K562 (cell line): ENCODE data around the gene MSTO1. TPM values are rescaled to one million over a fixed set of nuclear protein-coding genes. Genes with fewer than 3 reads are reported as not detected.
A peak's percentile ranks its signal among the peaks of the same experiment; 100 is the strongest.

Experiments used
- ATAC-seq: fragments of 200-7000 bp; cut with Tn5 transposase; 3 replicates; pipeline ENCODE4 v1.9.1; 2020; ENCODE audit warnings: moderate library complexity
- BruUV-seq: library from RNA; stranded (reverse); fragments of 400-500 nt; replicated peaks from 2 replicates; lab custom pipeline; 2021; lab: Mats Ljungman, UMichigan
- CTCF ChIA-PET: fragments of 300-600 bp; formaldehyde crosslinking; extraction: SDS; loops from one replicate; lab custom pipeline; 2021; ENCODE audit warnings: low intra/inter-chr PET ratio; lab: Yijun Ruan, JAX
- POLR2A ChIA-PET: fragments of 300-600, 350-650 bp; sonication (Branson Sonifier 250); formaldehyde crosslinking; extraction: SDS; loops from one replicate; lab custom pipeline; 2021; ENCODE audit warnings: antibody characterized with exemption, inconsistent platforms; lab: Yijun Ruan, JAX
- DNase-seq, 4 experiments: peaks; one replicate each; pipeline versions ENCODE4 v3.0.0 to v3.0.0-alpha.2; 2011 to 2018; ENCODE audit warnings: low spot score in 3 of 4, mixed read lengths in 3 of 4; ENCODE audit errors: extremely low read depth in 1 of 4
- FAIRE-seq: peaks from 2 replicates; lab custom pipeline; 2011; peaks lifted over from hg19 to GRCh38; lab: Jason Lieb, UNC
- H2AFZ ChIP-seq: 2 replicates; pipeline ENCODE4 v1.6.0; 2011; ENCODE audit warnings: low read depth, low read length, control low read depth, inconsistent platforms
- H3K27ac ChIP-seq: fragments of 200-600 bp; 3 replicates; pipeline ENCODE4 v1.8.0; 2011; ENCODE audit warnings: low read depth, mild to moderate bottlenecking, control low read depth, inconsistent platforms, low read length, moderate library complexity, mixed read lengths; ENCODE audit errors: extremely low read depth
- H3K27me3 ChIP-seq, 2 experiments: fragments of 300-600 bp in 1 of 2; 2 replicates in 1 of 2; 3 replicates in 1 of 2; pipeline versions ENCODE4 v1.6.0 to v1.8.0; 2011; ENCODE audit warnings: inconsistent platforms in 2 of 2, low read length in 2 of 2, mild to moderate bottlenecking in 1 of 2, mixed read lengths in 1 of 2, moderate library complexity in 1 of 2; ENCODE audit not compliant: control insufficient read depth in 2 of 2, insufficient read depth in 2 of 2
- H3K36me3 ChIP-seq: fragments of 300-600 bp; 3 replicates; pipeline ENCODE4 v1.8.0; 2011; ENCODE audit warnings: mild to moderate bottlenecking, low read length, inconsistent platforms; ENCODE audit not compliant: control insufficient read depth, insufficient read depth
- H3K4me1 ChIP-seq, 2 experiments: fragments of 200-600 bp in 1 of 2; replicated peaks in 1 of 2; 2 replicates in 1 of 2; 3 replicates in 1 of 2; pipeline versions ENCODE4 v1.5.1 to v1.8.0; 2011; ENCODE audit warnings: inconsistent platforms in 2 of 2, low read length in 2 of 2, mild to moderate bottlenecking in 1 of 2, mixed read lengths in 1 of 2, moderate library complexity in 1 of 2; ENCODE audit not compliant: control insufficient read depth in 2 of 2, insufficient read depth in 2 of 2
- H3K4me2 ChIP-seq: 2 replicates; pipeline ENCODE4 v1.6.1; 2011; ENCODE audit warnings: low read length, control low read depth, inconsistent platforms, mixed read lengths; ENCODE audit not compliant: insufficient read depth
- H3K4me3 ChIP-seq: fragments of 200-600 bp; sonication (generic), shearing (Covaris generic); 2 replicates; pipeline ENCODE4 v1.5.1; 2016; ENCODE audit warnings: control low read depth, inconsistent platforms
- H3K79me2 ChIP-seq: fragments of 200-600 bp; 3 replicates; pipeline ENCODE4 v1.8.0; 2011; ENCODE audit warnings: low read length, inconsistent platforms; ENCODE audit not compliant: control insufficient read depth, insufficient read depth
- H3K9ac ChIP-seq, 2 experiments: 2 replicates each; pipeline versions ENCODE4 v1.6.0 to v1.6.1; 2011; ENCODE audit warnings: low read depth in 2 of 2, low read length in 2 of 2, control low read depth in 1 of 2, inconsistent platforms in 1 of 2, mild to moderate bottlenecking in 1 of 2, mixed read lengths in 1 of 2; ENCODE audit not compliant: insufficient read depth in 1 of 2
- H3K9me1 ChIP-seq: one replicate; pipeline ENCODE4 v1.6.0; 2011; ENCODE audit warnings: inconsistent platforms, mild to moderate bottlenecking, low read length, moderate library complexity; ENCODE audit not compliant: control insufficient read depth, insufficient read depth
- H3K9me3 ChIP-seq: replicated peaks from 2 replicates; pipeline ENCODE4 v1.5.1; 2011; ENCODE audit warnings: low read depth, low read length, inconsistent platforms; ENCODE audit not compliant: control insufficient read depth, insufficient read depth
- H4K20me1 ChIP-seq: replicated peaks from 2 replicates; pipeline ENCODE4 v1.6.1; 2011; ENCODE audit warnings: low read length, inconsistent platforms, mixed read lengths; ENCODE audit not compliant: control insufficient read depth, insufficient read depth
- ARID3A ChIP-seq: IDR thresholded peaks from 2 replicates; pipeline ENCODE4 v1.6.1; 2012; ENCODE audit warnings: low read depth, low read length, improper control_type of control experiment, borderline replicate concordance
- C11orf30 ChIP-seq: fragments of 450-650 bp; IDR thresholded peaks from 2 replicates; pipeline ENCODE4 v1.6.1; 2016; ENCODE audit warnings: low read depth, mild to moderate bottlenecking
- CBX1 ChIP-seq: sonication (generic); IDR thresholded peaks from 2 replicates; pipeline ENCODE4 v1.6.1; 2016; ENCODE audit warnings: antibody characterized with exemption, low read depth, mild to moderate bottlenecking
- CBX3 ChIP-seq, 2 experiments: IDR thresholded peaks; 1 replicate in 1 of 2; 2 replicates in 1 of 2; pipeline ENCODE4 v1.6.1; 2012; ENCODE audit warnings: inconsistent platforms in 2 of 2, low read length in 2 of 2, borderline replicate concordance in 1 of 2, control low read depth in 1 of 2
- CXXC5 ChIP-seq: fragments of 250-450 bp; sonication (Bioruptor Pico); IDR thresholded peaks from 2 replicates; pipeline ENCODE4 v1.8.0; 2022; ENCODE audit warnings: inconsistent platforms, mild to moderate bottlenecking, moderate library complexity
- DNMT1 ChIP-seq: fragments of 450-650 bp; IDR thresholded peaks from 2 replicates; pipeline ENCODE4 v1.6.1; 2016; ENCODE audit warnings: antibody characterized with exemption, mild to moderate bottlenecking
- ELK1 ChIP-seq: sonication (generic); formaldehyde crosslinking; IDR thresholded peaks from 2 replicates; pipeline ENCODE4 v1.8.1; 2022; ENCODE audit warnings: missing genetic modification reagents
- ETV5 ChIP-seq: sonication (generic); formaldehyde crosslinking; IDR thresholded peaks from 2 replicates; pipeline ENCODE4 v1.4.0; 2020; ENCODE audit warnings: low read depth, mild to moderate bottlenecking, missing genetic modification reagents
- JUN ChIP-seq, 2 experiments: sonication (generic) in 1 of 2; formaldehyde crosslinking in 1 of 2; IDR thresholded peaks; 2 replicates each; pipeline versions ENCODE4 v1.6.1 to v1.8.0; 2012 to 2022; ENCODE audit warnings: borderline replicate concordance in 2 of 2, mild to moderate bottlenecking in 2 of 2, improper control_type of control experiment in 1 of 2, low read depth in 1 of 2, low read length in 1 of 2, missing genetic modification reagents in 1 of 2
- KDM1A ChIP-seq, 2 experiments: fragments of 450-650 bp; IDR thresholded peaks; 2 replicates each; pipeline ENCODE4 v1.6.1; 2016; ENCODE audit warnings: mild to moderate bottlenecking in 2 of 2
- KLF13 ChIP-seq: fragments of 450-650 bp; IDR thresholded peaks from 2 replicates; pipeline ENCODE4 v1.6.1; 2016; ENCODE audit warnings: missing genetic modification characterization, low read depth, mild to moderate bottlenecking, missing compliant biosample characterization, moderate library complexity, borderline replicate concordance
- L3MBTL2 ChIP-seq: fragments of 450-650 bp; IDR thresholded peaks from 2 replicates; pipeline ENCODE4 v1.6.1; 2016; ENCODE audit warnings: mild to moderate bottlenecking, moderate library complexity
- TEAD2 ChIP-seq: fragments of 450-650 bp; IDR thresholded peaks from 2 replicates; pipeline ENCODE4 v1.6.1; 2016; ENCODE audit warnings: missing genetic modification characterization, control low read depth, missing compliant biosample characterization
- THAP7 ChIP-seq: fragments of 250-450 bp; sonication (Bioruptor Pico); IDR thresholded peaks from 2 replicates; pipeline ENCODE4 v1.5.0; 2021
- TSHZ1 ChIP-seq: fragments of 250-450 bp; sonication (Bioruptor Pico); IDR thresholded peaks from 2 replicates; pipeline ENCODE4 v1.4.0; 2020; ENCODE audit warnings: mild to moderate bottlenecking, moderate library complexity
- ZNF174 ChIP-seq: fragments of 250-450 bp; sonication (Bioruptor Pico); IDR thresholded peaks from 2 replicates; pipeline ENCODE4 v1.4.0; 2020; ENCODE audit warnings: mild to moderate bottlenecking
- ZNF24 ChIP-seq: fragments of 450-650 bp; IDR thresholded peaks from 2 replicates; pipeline ENCODE4 v1.6.1; 2016
- WGBS: fragments of 100-300 bp; shearing (Covaris generic); methylation state at CpG from one replicate; pipeline ENCODE4 v1.1.6; 2016; ENCODE audit warnings: low coverage, mixed read lengths; ENCODE audit not compliant: insufficient coverage; ENCODE audit errors: missing lambda C conversion rate; 5-methylcytosine and 5-hydroxymethylcytosine counted together
- in situ Hi-C: fragments of 300-500 bp; cut with MboI; formaldehyde crosslinking; loops from 4 replicates; pipeline ENCODE4 v1.15.0; 2018; ENCODE audit warnings: inconsistent platforms, mixed read lengths
- intact Hi-C: fragments of 100-400 bp; cut with micrococcal nuclease; formaldehyde crosslinking; loops from 2 replicates; pipeline ENCODE4 v1.14.2; 2022
- polyA plus RNA-seq, 8 experiments: library from polyadenylated mRNA; depleted of rRNA in 4 of 8; stranded (reverse) in 5 of 8; unstranded in 3 of 8; fragments of >200 nt; fragmentation: Nextera tagmentation in 2 of 8; fragmentation: Illumina TruSeq in 1 of 8; extraction: Ambion mirVana in 2 of 8; extraction: Trizol in 1 of 8; gene quantifications; 2 replicates each; pipeline versions ENCODE4 v1.2.1 to v1.2.3, GENCODE V29; 2011 to 2014; ENCODE audit warnings: inconsistent platforms in 1 of 8, missing spikeins in 1 of 8
- total RNA-seq, 7 experiments: library from RNA; depleted of rRNA in 6 of 7; stranded (reverse); fragments of >200 nt in 6 of 7; fragmentation: Illumina TruSeq in 2 of 7; extraction: Trizol in 2 of 7; gene quantifications; 2 replicates each; pipeline versions ENCODE4 v1.2.1 to v1.2.3, GENCODE V29; 2011 to 2021; ENCODE audit warnings: low replicate concordance in 1 of 7

The MSTO1 gene
- total and polyA plus RNA-seq, 9 of the 15 experiments (the other 6 are each of a cell fraction or from before 2014, with no cell fraction given): 18.8 to 71.1 (median 47.3) TPM

GRCh38 chr1:155574077-155574476, 35.9 kb upstream of the MSTO1 start:
- WGBS: 77% methylated on average over 3 of the region's 3 CpGs
- Histone ChIP-seq H3K4me3 (no peak overlapping the region), H3K36me3 (peaks cover 22% of the 10 kb centered on the region), H3K9me3 (no peaks in the 10 kb centered on the region), H3K9ac (no peak overlapping the region), H4K20me1 (no peaks in the 10 kb centered on the region; the same call in 1 of the 2 replicates), H3K27ac (no peak overlapping the region), H2AFZ (no peak overlapping the region), H3K27me3 (no peaks in the 10 kb centered on the region), H3K9me1 (no peaks in the 10 kb centered on the region), H3K4me1 (peaks cover 0 to 12% of the 10 kb centered on the region in 2 experiments; a peak in 2 of 5 replicates), H3K4me2 (no peak overlapping the region), H3K79me2 (peaks cover 27% of the 10 kb centered on the region)
- in situ Hi-C loops: no loop called here
- ChIA-PET POLR2A (interaction anchor here (1.5 kb wide), 1 partner anchor 10 kb away, joined by 15 read pairs; no protein-coding TSS in a partner anchor), CTCF (interaction anchor here (0.5 kb wide), 1 partner anchor 575 kb away, joined by 3 read pairs; no protein-coding TSS in a partner anchor)
- intact Hi-C loops: no loop called here
- DNase-seq (no peak), ATAC-seq (peak; percentile 44), FAIRE-seq (no peak)
- no peak for TF ChIP-seq C11orf30
- no peak for TF ChIP-seq ETV5 (CRISPR knock-in tag)
- no peak for TF ChIP-seq L3MBTL2
- no peak for TF ChIP-seq JUN (IDR thresholded peaks at IDR 0.05; ENCODE audit: borderline replicate concordance, low read depth, low read length)
- no peak for TF ChIP-seq JUN (CRISPR knock-in tag; IDR thresholded peaks at IDR 0.05; ENCODE audit: borderline replicate concordance)
- TF ChIP-seq CBX3 (IDR thresholded peaks at IDR 0.05; ENCODE audit: borderline replicate concordance in 1 of 2, low read length in 2 of 2): no peak
- no peak for TF ChIP-seq TEAD2
- TF ChIP-seq KLF13 (tag): no peak
- no peak for TF ChIP-seq CXXC5 (CRISPR knock-in tag)
- TF ChIP-seq ZNF24: no peak
- TF ChIP-seq TSHZ1: no peak
- no peak for TF ChIP-seq THAP7 (CRISPR knock-in tag)
- TF ChIP-seq ZNF174 (CRISPR knock-in tag): no peak
- no peak for TF ChIP-seq CBX1
- no peak for TF ChIP-seq ELK1 (CRISPR knock-in tag)
- TF ChIP-seq KDM1A (IDR thresholded peaks at IDR 0.05): no peak
- TF ChIP-seq DNMT1: no peak
- TF ChIP-seq ARID3A: no peak
- no TSS peak for BruUV-seq
